GM13976 (cell line): ENCODE measurements around the gene LHFPL5.

ENCODE experiments used
- DNase-seq: peaks from one replicate; pipeline ENCODE4 v3.0.0; 2012; ENCODE audit warnings: low spot score
- CTCF ChIP-seq: IDR thresholded peaks from 2 replicates; pipeline ENCODE4 v1.5.1; 2012; ENCODE audit warnings: borderline replicate concordance, mild to moderate bottlenecking; ENCODE audit not compliant: insufficient read depth; ENCODE audit errors: extremely low read depth, missing control alignments, control extremely low read depth
- in situ Hi-C: fragments of 300-500 bp; cut with MboI; formaldehyde crosslinking; loops from one replicate; pipeline ENCODE4 v1.12.0; 2022; ENCODE audit warnings: low sequenced_read_pairs, mixed read lengths, inconsistent platforms; ENCODE audit not compliant: unreplicated experiment

Gene LHFPL5

GRCh38 chr6:35774116-35774794 lies 30.9 kb upstream of the LHFPL5 start:
- TF ChIP-seq CTCF: no peak
- no peak for DNase-seq
- in situ Hi-C loops: no loop called here

GRCh38 chr6:35775031-35775430 lies 30.1 kb upstream of the LHFPL5 start:
- in situ Hi-C loops: no loop called here
- TF ChIP-seq CTCF: no peak
- no peak for DNase-seq

GRCh38 chr6:35776364-35777215 lies 28.6 kb upstream of the LHFPL5 start, which contains the start of gene CLPSL2:
TSS of gene CLPSL2 (plus strand) at chr6:35776598. CDS start at chr6:35776619, 21 bp downstream.
- no peak for TF ChIP-seq CTCF
- peak; percentile 55 for DNase-seq
- in situ Hi-C loops: no loop called here

- peak; percentile 18 for DNase-seq
- no peak for TF ChIP-seq CTCF
- in situ Hi-C loops: no loop called here
These were observed 27.6 kb upstream of the LHFPL5 start for GRCh38 chr6:35777356-35778102.

- in situ Hi-C loops: no loop called here
- TF ChIP-seq CTCF: no peak
- peak; percentile 6 for DNase-seq
These were observed 26.7 kb upstream of the LHFPL5 start for GRCh38 chr6:35778437-35778836.

GRCh38 chr6:35780719-35781118 lies 24.4 kb upstream of the LHFPL5 start, which contains the start of gene CLPSL1:
TSS of gene CLPSL1 (plus strand) at chr6:35781019. CDS start at chr6:35781111, 92 bp downstream.
- DNase-seq: peak; percentile 9
- TF ChIP-seq CTCF: no peak
- in situ Hi-C loops: no loop called here
